GM19467 (cell line): ENCODE measurements around the gene BCAR1.
"Not testable (repeated sequence)": the region's sequence is repeated elsewhere in the genome, so short reads cannot be mapped to it uniquely, and the experiment has no call there.

Source experiments
- ATAC-seq: cut with Tn5 transposase; IDR thresholded peaks from one replicate; pipeline ENCODE4 v1.9.1; 2021; ENCODE audit warnings: mild to moderate bottlenecking, moderate library complexity; ENCODE audit not compliant: unreplicated experiment

Gene BCAR1

DNA sequence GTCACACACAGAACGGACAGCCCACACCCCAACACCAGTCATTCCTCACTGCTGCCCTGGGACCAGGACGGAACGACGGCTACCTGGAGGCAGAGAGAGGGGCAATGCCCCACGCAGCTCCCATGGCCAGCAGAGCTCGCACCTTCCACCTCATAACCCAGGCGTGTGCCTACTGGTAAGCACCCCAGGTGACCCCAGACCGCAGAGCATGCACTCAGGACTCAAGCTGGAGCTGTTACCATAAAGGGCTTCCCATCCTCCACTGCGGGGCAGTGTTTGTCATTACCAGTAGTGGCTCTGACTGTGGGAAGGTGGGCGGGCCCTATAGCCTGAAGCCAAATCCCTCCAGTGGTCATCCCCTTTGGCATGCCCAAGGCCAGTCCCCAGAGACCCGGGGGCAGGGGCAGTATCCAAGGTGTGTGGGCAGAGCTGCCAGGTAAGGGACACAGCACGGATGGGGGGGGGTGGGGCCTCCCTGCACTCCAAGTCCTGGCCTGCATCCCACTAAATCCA lies 4.7 kb upstream of the BCAR1 start:
- ATAC-seq: no peak

DNA sequence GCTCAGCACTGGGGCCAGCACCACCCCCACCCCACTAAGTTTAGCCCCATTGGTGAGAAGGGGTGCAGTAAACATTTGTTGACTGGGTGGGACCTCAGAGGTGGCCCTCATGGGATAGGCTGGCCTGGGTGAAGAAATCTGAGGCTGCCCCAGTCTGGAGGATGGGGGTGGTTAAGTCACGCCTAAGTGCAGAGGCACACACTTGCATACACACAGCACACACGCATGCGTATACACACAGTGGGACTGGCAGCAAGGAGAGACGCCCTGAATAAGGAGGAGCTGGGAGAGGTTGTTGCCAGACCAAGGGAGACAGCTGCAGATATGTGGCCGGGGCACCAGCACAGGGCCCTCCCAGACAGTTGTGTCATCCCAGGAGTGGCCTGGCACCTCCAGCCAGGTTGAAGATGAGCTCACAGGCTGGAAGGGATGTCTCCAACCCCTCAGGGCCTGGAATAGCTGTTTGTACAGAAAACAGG lies 3.0 kb upstream of the BCAR1 start:
- no peak for ATAC-seq

- no peak for ATAC-seq
Observed at GRCh38 chr16:75252946-75253911, 1.8 kb upstream of the BCAR1 start.

- no peak for ATAC-seq
Observed at GRCh38 chr16:75252049-75252864, 833 bp upstream of the BCAR1 start.

DNA sequence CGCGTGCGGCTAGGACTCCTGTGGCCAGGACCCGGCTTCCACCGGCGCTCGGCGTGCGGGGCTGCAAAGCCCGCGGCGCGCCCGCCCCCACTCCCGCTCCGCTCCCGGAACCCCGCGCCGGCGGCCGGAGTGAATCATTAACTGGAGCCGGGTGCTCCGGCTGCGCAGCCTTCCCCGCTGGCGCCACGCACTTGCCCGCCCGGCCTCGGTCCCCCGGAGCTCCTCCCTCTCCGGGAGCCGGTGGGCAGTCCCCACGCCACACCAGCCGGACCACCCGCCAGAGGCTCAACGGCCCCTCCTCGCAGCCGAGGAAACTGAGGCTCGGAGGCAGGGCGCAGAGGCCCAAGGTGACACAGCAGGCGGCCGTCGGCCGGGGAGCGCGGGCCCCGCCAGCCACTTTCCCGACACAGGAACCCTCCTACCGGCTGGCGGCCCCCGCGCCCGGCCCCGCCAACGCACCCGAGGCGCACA lies 580 bp downstream of the BCAR1 start:
- no peak for ATAC-seq

DNA sequence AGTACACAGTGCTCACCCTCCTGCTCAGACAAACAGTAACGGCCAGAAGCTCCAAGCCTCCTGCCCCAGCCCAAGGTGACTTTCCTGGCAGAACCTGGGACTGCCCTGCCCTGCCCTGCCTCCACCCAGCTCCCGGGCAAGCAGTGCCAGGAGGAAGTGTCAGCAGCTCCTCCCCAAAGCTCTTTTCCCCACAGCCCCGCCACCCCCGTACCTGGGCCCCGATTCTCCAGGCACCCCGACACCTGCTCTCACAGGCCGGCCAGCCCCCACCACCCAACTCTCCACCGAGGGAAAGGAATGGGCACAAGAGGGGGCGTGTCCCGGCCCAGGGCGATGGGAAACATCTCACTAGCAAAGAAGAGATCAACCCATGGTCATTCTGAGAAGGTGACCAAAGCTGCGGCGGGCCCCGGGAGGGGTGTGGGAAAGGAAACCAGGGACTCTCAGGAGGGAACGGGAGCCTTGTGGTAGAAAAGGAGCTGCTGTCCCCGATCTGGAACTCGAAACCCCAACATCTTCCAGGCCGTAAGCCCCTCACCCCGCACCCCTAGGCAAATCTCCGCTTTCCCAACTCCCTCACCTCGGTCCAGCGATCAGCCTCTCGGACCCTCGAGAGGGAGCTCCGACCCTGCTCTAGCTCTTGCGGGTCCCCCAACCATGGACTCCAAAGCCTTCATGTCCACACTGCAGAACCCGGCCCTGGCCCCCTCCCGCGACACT lies 1.2 kb downstream of the BCAR1 start:
- no peak for ATAC-seq

GRCh38 chr16:75249441-75249840 lies 2.0 kb downstream of the BCAR1 start:
- no peak for ATAC-seq

GRCh38 chr16:75248536-75249380 lies 2.7 kb downstream of the BCAR1 start:
- ATAC-seq: no peak

DNA sequence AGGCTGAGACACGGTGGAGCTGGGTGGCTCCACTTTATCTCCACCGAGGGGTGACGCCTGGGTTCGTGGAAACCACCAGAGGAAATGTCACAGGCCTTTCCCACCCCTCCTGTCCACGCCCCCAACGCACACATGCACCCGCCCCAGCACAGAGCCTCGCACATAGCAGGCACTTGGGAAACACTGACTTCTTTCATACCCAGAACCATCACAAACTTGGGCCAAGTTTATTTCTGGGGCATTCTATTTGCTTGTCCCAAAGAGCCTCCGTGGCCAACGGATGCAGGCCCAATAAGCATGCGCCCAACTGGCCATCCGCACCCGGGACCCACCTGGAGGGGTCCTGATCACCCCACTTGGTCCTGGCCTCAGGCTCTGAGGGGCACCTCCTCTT lies 3.3 kb downstream of the BCAR1 start:
- no peak for ATAC-seq

- no peak for ATAC-seq
Observed at GRCh38 chr16:75247249-75247648, 4.2 kb downstream of the BCAR1 start.

DNA sequence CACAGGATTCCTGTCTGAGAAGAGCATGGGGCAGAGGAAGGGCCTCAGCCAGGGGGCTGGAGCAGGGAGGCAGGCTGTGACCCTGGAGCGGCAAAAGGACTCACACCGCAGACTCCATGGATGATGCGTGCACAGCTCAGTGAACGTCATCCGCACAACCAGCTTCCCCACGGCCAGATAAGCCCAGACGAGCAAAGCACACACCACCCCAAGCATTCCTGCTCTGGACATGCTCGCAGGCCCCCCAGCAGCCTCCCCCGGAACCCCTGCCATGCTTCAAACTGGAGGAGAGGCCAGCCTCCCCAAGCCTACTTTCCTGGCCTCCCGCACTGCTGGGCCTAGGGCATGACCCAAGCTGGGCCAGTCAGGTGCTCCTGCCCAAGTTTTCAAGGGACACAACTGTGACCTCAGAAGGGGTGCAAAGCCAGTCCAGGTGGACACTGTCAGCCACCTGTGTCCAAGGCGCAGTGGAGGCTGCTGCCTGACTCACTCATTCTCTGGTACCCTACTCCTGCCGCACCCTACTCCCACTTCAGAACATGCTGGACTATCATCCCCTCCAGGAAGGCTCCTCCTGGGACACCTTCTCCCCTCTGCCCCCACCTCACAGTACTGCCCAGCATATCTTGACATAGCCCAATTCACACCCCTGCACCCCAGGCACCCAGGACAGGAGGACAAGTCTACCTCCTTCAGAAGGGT lies 4.8 kb downstream of the BCAR1 start:
- no peak for ATAC-seq

- ATAC-seq: no peak
Observed at GRCh38 chr16:75244844-75245758, 6.3 kb downstream of the BCAR1 start.

GRCh38 chr16:75244225-75244809 lies 7.1 kb downstream of the BCAR1 start:
- no peak for ATAC-seq

DNA sequence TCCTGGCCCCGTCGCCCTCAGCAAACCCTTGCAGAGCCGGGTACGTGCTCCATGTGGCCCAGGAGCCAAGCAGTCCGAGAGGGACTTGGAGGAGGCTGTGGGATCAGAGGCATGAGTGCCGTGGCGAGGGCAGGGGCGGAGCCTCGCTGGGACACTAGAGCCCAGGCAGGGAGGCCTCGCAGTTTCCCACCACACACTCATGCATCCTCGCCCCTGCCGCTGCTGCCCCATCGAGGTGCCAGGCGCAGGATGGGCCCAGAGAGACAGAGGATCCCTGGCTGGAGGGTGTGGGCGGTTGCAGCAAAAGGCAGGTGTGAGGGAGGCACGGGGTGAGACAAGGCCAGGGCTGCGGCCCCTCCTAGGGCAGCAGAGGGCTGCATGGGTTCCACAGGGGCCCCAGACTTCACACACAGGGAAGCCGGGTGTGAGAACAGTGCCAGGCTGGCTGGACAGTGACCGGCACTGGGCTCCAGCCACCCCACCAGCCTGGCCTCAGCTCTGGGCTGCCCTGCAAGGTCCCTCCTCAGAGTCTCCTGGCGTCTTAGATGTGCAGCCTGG lies 7.7 kb downstream of the BCAR1 start:
- no peak for ATAC-seq

- not testable (repeated sequence) for ATAC-seq
Observed at GRCh38 chr16:75242436-75243078, 8.9 kb downstream of the BCAR1 start.

GRCh38 chr16:75241955-75242354 lies 9.5 kb downstream of the BCAR1 start:
- ATAC-seq: no peak

DNA sequence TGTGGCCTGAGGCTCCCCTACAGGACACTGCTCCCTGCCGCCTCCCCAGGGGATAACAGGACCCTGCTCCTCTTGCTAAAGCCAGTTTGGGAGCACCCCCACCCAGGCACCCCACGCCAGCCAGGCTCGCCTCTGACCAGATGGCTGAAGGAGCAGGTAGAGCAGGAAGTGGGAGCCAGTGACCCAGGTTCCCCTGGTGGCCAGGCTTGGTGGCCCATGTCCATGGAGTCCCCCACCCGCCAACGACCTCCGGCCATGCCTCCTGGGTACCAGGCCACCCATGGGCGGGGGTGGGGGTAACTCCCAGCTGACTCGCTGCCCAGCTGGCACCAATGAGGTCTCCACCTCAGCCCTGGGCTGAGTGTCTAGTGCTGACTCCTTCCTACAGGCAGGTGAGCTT lies 10.0 kb downstream of the BCAR1 start:
- ATAC-seq: no peak
